Esophagus squamous epithelium (tissue), 5 donors: ENCODE data around the gene SLC19A1. TPM values are rescaled to one million over a fixed set of nuclear protein-coding genes. Genes with fewer than 3 reads are reported as not detected.

ENCODE experiments used
- DNase-seq: peaks from one replicate; lab custom pipeline; 2025; lab: John Stamatoyannopoulos, UW
- H3K27ac ChIP-seq, 4 donors: fragments of 200-600 bp; sonication (generic); one replicate each; pipeline ENCODE4 v1.5.1; 2016 to 2019; ENCODE audit warnings: mild to moderate bottlenecking in 1 of 4
- H3K27me3 ChIP-seq, 4 donors: fragments of 200-600 bp; sonication (generic); 1 replicate in 3 of 4; 2 replicates in 1 of 4; pipeline versions ENCODE4 v1.5.1 to v1.6.0; 2017 to 2021; ENCODE audit warnings: antibody characterized with exemption in 1 of 4
- H3K36me3 ChIP-seq, 3 donors: fragments of 200-600 bp; sonication (generic); one replicate each; pipeline ENCODE4 v1.5.1; 2016 to 2019
- H3K4me1 ChIP-seq, 3 donors: fragments of 200-600 bp; sonication (generic); one replicate each; pipeline ENCODE4 v1.5.1; 2017 to 2019
- H3K4me3 ChIP-seq, 4 donors: fragments of 200-600 bp; sonication (generic); 1 replicate in 3 of 4; 2 replicates in 1 of 4; pipeline ENCODE4 v1.5.1; 2016 to 2019; ENCODE audit warnings: mild to moderate bottlenecking in 2 of 4, moderate library complexity in 1 of 4
- H3K9me3 ChIP-seq, 3 donors: fragments of 200-600 bp; sonication (generic); one replicate each; pipeline ENCODE4 v1.5.1; 2016 to 2019
- POLR2A ChIP-seq, 4 donors: fragments of 450-650 bp; IDR thresholded peaks; one replicate each; pipeline ENCODE4 v1.6.1; 2017; ENCODE audit warnings: antibody characterized with exemption in 4 of 4, mild to moderate bottlenecking in 4 of 4, moderate library complexity in 3 of 4
- WGBS, 2 donors: methylation state at CpG; one replicate each; pipeline ENCODE4 v1.1.5; 2018; 5-methylcytosine and 5-hydroxymethylcytosine counted together
- intact Hi-C: fragments of 100-400 bp; cut with DNase I; formaldehyde crosslinking; loops from one replicate; pipeline ENCODE4 v1.15.0; 2022
- total RNA-seq, 4 donors: library from RNA; depleted of rRNA; stranded (reverse); fragments of >200 nt; gene quantifications; one replicate each; pipeline ENCODE4 v1.1.0, GENCODE V29; 2016
- TF ChIP-seq, protein P1 (sequence below), 6 experiments: fragments of 450-650 bp in 4 of 6; fragments of 200-600 bp in 2 of 6; sonication (generic) in 2 of 6; IDR thresholded peaks; one replicate each; pipeline ENCODE4 v1.5.1; 2016 to 2019; ENCODE audit warnings: antibody characterized with exemption in 6 of 6, mild to moderate bottlenecking in 4 of 6, moderate library complexity in 4 of 6
- donor health status: DM: yes; HTN: yes; CAD: no.

The SLC19A1 gene
- total RNA-seq, 4 donors from 2014 or later: 1.6 to 4.6 (median 2.9) TPM

DNA sequence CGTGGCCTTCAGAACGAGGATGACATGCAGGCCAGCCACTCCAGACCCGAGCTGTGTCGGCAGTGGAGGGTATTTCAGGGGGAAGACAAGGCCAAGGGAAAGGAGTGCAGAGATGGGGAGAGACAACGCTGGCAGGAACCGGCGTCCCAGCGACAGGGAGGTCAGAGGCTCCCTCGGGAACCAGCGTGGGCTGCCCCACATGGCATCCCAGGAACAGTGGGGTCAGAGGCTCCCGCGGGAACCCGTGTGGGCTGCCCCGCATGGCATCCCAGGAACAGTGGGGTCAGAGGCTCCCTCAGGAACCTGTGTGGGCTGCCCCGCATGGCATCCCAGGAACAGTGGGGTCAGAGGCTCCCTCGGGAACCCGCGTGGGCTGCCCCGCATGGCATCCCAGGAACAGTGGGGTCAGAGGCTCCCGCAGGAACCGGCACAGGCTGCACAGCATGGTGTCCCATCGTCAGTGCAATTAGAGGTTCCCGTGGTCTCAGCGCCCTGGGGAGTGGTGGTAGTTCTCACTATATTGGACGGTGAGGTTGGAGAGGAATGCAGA lies 43.0 kb downstream of the SLC19A1 start:
- Histone ChIP-seq H3K27ac (no peak overlapping the region), H3K4me3 (no peak overlapping the region), H3K36me3 (peaks cover 0 to 59% (median 13%) of the 10 kb centered on the region in 3 donors), H3K27me3 (no peaks in the 10 kb centered on the region), H3K9me3 (no peaks in the 10 kb centered on the region), H3K4me1 (no peaks in the 10 kb centered on the region)
- DNase-seq: no peak
- intact Hi-C loops: no loop called here
- no peak for TF ChIP-seq POLR2A (IDR thresholded peaks at IDR 0.05)
- TF ChIP-seq, protein P1, sequence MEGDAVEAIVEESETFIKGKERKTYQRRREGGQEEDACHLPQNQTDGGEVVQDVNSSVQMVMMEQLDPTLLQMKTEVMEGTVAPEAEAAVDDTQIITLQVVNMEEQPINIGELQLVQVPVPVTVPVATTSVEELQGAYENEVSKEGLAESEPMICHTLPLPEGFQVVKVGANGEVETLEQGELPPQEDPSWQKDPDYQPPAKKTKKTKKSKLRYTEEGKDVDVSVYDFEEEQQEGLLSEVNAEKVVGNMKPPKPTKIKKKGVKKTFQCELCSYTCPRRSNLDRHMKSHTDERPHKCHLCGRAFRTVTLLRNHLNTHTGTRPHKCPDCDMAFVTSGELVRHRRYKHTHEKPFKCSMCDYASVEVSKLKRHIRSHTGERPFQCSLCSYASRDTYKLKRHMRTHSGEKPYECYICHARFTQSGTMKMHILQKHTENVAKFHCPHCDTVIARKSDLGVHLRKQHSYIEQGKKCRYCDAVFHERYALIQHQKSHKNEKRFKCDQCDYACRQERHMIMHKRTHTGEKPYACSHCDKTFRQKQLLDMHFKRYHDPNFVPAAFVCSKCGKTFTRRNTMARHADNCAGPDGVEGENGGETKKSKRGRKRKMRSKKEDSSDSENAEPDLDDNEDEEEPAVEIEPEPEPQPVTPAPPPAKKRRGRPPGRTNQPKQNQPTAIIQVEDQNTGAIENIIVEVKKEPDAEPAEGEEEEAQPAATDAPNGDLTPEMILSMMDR (IDR thresholded peaks at IDR 0.05): no peak
- 81 to 82% methylated on average over 16 of the region's 25 CpGs for WGBS, 2 donors

DNA sequence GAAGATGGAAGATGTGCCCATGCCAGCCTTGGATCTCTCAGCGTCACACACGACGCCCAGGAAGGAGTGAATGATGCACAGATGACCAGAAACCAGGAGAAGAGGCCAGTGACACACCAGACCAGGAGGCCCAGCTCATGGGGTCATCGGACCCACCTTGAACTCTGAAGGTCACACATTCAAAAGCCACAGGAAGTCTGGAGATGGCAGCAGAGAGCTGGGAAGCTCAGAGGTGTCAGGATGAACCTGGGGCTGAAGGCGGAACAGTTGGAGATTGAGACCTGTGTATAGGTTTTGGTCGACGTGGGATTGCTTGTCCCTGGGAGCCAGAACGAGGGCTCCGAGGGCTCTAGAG lies 43.6 kb downstream of the SLC19A1 start:
- Histone ChIP-seq H3K4me1 (no peaks in the 10 kb centered on the region), H3K27me3 (no peaks in the 10 kb centered on the region), H3K27ac (no peak overlapping the region), H3K4me3 (no peak overlapping the region), H3K9me3 (no peaks in the 10 kb centered on the region), H3K36me3 (peaks cover 0 to 61% (median 13%) of the 10 kb centered on the region in 3 donors)
- 90 to 93% methylated on average over 6 to 9 of the region's 9 CpGs for WGBS, 2 donors
- TF ChIP-seq POLR2A (IDR thresholded peaks at IDR 0.05): no peak
- TF ChIP-seq, protein P1 (IDR thresholded peaks at IDR 0.05): no peak
- intact Hi-C loops: no loop called here
- no peak for DNase-seq

GRCh38 chr21:45497846-45498645 lies 44.2 kb downstream of the SLC19A1 start:
- DNase-seq: no peak
- Histone ChIP-seq H3K9me3 (no peaks in the 10 kb centered on the region), H3K27ac (no peak overlapping the region), H3K4me1 (no peaks in the 10 kb centered on the region), H3K36me3 (peaks cover 0 to 66% (median 13%) of the 10 kb centered on the region in 3 donors), H3K4me3 (no peak overlapping the region), H3K27me3 (no peaks in the 10 kb centered on the region)
- WGBS, 2 donors: 95 to 96% methylated on average over 15 to 21 of the region's 39 CpGs
- intact Hi-C loops: no loop called here
- no peak for TF ChIP-seq POLR2A (IDR thresholded peaks at IDR 0.05)
- TF ChIP-seq, protein P1 (IDR thresholded peaks at IDR 0.05): no peak

GRCh38 chr21:45496968-45497845 lies 45.0 kb downstream of the SLC19A1 start:
- H3K9me3 ChIP-seq: no peaks in the 10 kb centered on the region
- WGBS, 2 donors: 87 to 100% methylated on average over 1 to 14 of the region's 22 CpGs
- no peak for DNase-seq
- no peak overlapping the region for H3K27ac ChIP-seq
- H3K4me1 ChIP-seq: no peaks in the 10 kb centered on the region
- intact Hi-C loops: no loop called here
- no peaks in the 10 kb centered on the region for H3K27me3 ChIP-seq
- peaks cover 0 to 75% (median 13%) of the 10 kb centered on the region in 3 donors for H3K36me3 ChIP-seq
- no peak overlapping the region for H3K4me3 ChIP-seq
- TF ChIP-seq POLR2A (IDR thresholded peaks at IDR 0.05): no peak
- TF ChIP-seq, protein P1 (IDR thresholded peaks at IDR 0.05): no peak
